ENCODE data around the gene XRCC5. TPM values are rescaled to one million over a fixed set of nuclear protein-coding genes. Genes with fewer than 3 reads are reported as not detected.
A peak's percentile ranks its signal among the peaks of the same experiment; 100 is the strongest.

XRCC5 gene
- total and polyA plus RNA-seq, 3 donors from 2014 or later: 132 to 145 (median 133) TPM

GRCh38 chr2:216183462-216183861, 74.3 kb downstream of the XRCC5 start:
- Histone ChIP-seq H3K4me1 (peaks cover 17% of the 10 kb centered on the region), H3K4me3 (no peak overlapping the region), H3K9me3 (no peaks in the 10 kb centered on the region), H3K27me3 (no peaks in the 10 kb centered on the region), H3K36me3 (ENCODE audit: low read depth, missing control alignments) (no peaks in the 10 kb centered on the region), H3K27ac (no peak overlapping the region)
- WGBS, 2 donors: 55 to 74% methylated on average over 1 of the region's 1 CpG
- intact Hi-C loops (cut with DNase I; ENCODE audit: low total_unique reads): no loop called here
- TF ChIP-seq POLR2A (IDR thresholded peaks at IDR 0.05) (no peak), CTCF (IDR thresholded peaks at IDR 0.05) (no peak)
- DNase-seq: no peak

- Histone ChIP-seq H3K36me3 (ENCODE audit: low read depth, missing control alignments) (no peaks in the 10 kb centered on the region), H3K4me1 (peaks cover 32% of the 10 kb centered on the region), H3K27me3 (no peaks in the 10 kb centered on the region), H3K9me3 (no peaks in the 10 kb centered on the region), H3K27ac (peak overlapping the region; percentile 39 to 40), H3K4me3 (no peak overlapping the region)
- no peak for DNase-seq
- TF ChIP-seq CTCF (IDR thresholded peaks at IDR 0.05) (no peak), POLR2A (IDR thresholded peaks at IDR 0.05) (no peak)
- intact Hi-C loops (cut with DNase I; ENCODE audit: low total_unique reads): no loop called here
- 37 to 54% methylated on average over 3 of the region's 3 CpGs for WGBS, 2 donors
Observed at GRCh38 chr2:216188559-216188850, 79.4 kb downstream of the XRCC5 start.

GRCh38 chr2:216188956-216189355, 79.8 kb downstream of the XRCC5 start:
- no peak for TF ChIP-seq POLR2A (IDR thresholded peaks at IDR 0.05)
- TF ChIP-seq CTCF (IDR thresholded peaks at IDR 0.05): no peak
- intact Hi-C loops (cut with DNase I; ENCODE audit: low total_unique reads): no loop called here
- H3K9me3 ChIP-seq: no peaks in the 10 kb centered on the region
- 37 to 62% methylated on average over 2 of the region's 2 CpGs for WGBS, 2 donors
- no peaks in the 10 kb centered on the region for H3K36me3 ChIP-seq (ENCODE audit: low read depth, missing control alignments)
- no peak for DNase-seq
- no peak overlapping the region for H3K4me3 ChIP-seq
- peaks cover 32% of the 10 kb centered on the region for H3K4me1 ChIP-seq
- H3K27me3 ChIP-seq: no peaks in the 10 kb centered on the region
- H3K27ac ChIP-seq: peak overlapping the region; percentile 39 to 40

GRCh38 chr2:216189410-216189809, 80.3 kb downstream of the XRCC5 start:
- Histone ChIP-seq H3K4me1 (peaks cover 32% of the 10 kb centered on the region), H3K9me3 (no peaks in the 10 kb centered on the region), H3K36me3 (ENCODE audit: low read depth, missing control alignments) (no peaks in the 10 kb centered on the region), H3K27me3 (no peaks in the 10 kb centered on the region), H3K4me3 (no peak overlapping the region), H3K27ac (peak overlapping the region; percentile 40 to 41)
- no peak for TF ChIP-seq CTCF (IDR thresholded peaks at IDR 0.05)
- intact Hi-C loops (cut with DNase I; ENCODE audit: low total_unique reads): no loop called here
- WGBS, 2 donors: 50 to 73% methylated on average over 2 of the region's 2 CpGs
- no peak for DNase-seq

GRCh38 chr2:216192181-216192580, 83.0 kb downstream of the XRCC5 start:
- no peaks in the 10 kb centered on the region for H3K27me3 ChIP-seq
- H3K4me1 ChIP-seq: peaks cover 28% of the 10 kb centered on the region
- H3K9me3 ChIP-seq: no peaks in the 10 kb centered on the region
- intact Hi-C loops (cut with DNase I; ENCODE audit: low total_unique reads): no loop called here
- no peaks in the 10 kb centered on the region for H3K36me3 ChIP-seq (ENCODE audit: low read depth, missing control alignments)
- H3K27ac ChIP-seq: no peak overlapping the region
- H3K4me3 ChIP-seq: no peak overlapping the region
- TF ChIP-seq POLR2A (IDR thresholded peaks at IDR 0.05) (no peak), CTCF (IDR thresholded peaks at IDR 0.05) (no peak)
- 97 to 100% methylated on average over 4 of the region's 4 CpGs for WGBS, 2 donors
- DNase-seq: no peak

Data from testis (tissue), 3 donors.